22Rv1 (cell line): Measurements from ENCODE around the gene EML3.
"Not testable (repeated sequence)": the region's sequence is repeated elsewhere in the genome, so short reads cannot be mapped to it uniquely, and the experiment has no call there.

Experiments used
- ZFX ChIP-seq: fragments of 450-650 bp; IDR thresholded peaks from 2 replicates; pipeline ENCODE4 v1.6.1; 2017; ENCODE audit warnings: antibody characterized with exemption, borderline replicate concordance
- TF ChIP-seq, protein P1 (sequence below): fragments of 450-650 bp; IDR thresholded peaks from 2 replicates; pipeline ENCODE4 v1.5.1; 2017; ENCODE audit warnings: mild to moderate bottlenecking

- TF ChIP-seq, protein P1, sequence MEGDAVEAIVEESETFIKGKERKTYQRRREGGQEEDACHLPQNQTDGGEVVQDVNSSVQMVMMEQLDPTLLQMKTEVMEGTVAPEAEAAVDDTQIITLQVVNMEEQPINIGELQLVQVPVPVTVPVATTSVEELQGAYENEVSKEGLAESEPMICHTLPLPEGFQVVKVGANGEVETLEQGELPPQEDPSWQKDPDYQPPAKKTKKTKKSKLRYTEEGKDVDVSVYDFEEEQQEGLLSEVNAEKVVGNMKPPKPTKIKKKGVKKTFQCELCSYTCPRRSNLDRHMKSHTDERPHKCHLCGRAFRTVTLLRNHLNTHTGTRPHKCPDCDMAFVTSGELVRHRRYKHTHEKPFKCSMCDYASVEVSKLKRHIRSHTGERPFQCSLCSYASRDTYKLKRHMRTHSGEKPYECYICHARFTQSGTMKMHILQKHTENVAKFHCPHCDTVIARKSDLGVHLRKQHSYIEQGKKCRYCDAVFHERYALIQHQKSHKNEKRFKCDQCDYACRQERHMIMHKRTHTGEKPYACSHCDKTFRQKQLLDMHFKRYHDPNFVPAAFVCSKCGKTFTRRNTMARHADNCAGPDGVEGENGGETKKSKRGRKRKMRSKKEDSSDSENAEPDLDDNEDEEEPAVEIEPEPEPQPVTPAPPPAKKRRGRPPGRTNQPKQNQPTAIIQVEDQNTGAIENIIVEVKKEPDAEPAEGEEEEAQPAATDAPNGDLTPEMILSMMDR: not testable (repeated sequence)
- not testable (repeated sequence) for TF ChIP-seq ZFX
These were observed 4.4 kb upstream of the EML3 start for GRCh38 chr11:62616957-62617356.
